ENCODE data around the gene SCFD2.
"Not testable (repeated sequence)": the region's sequence is repeated elsewhere in the genome, so short reads cannot be mapped to it uniquely, and the experiment has no call there.

Gene SCFD2

GRCh38 chr4:53185869-53186585 lies 179.8 kb downstream of the SCFD2 start:
- no peak for DNase-seq

- no peak for DNase-seq
Measured at GRCh38 chr4:53183754-53184153, 182.1 kb downstream of the SCFD2 start.

DNA sequence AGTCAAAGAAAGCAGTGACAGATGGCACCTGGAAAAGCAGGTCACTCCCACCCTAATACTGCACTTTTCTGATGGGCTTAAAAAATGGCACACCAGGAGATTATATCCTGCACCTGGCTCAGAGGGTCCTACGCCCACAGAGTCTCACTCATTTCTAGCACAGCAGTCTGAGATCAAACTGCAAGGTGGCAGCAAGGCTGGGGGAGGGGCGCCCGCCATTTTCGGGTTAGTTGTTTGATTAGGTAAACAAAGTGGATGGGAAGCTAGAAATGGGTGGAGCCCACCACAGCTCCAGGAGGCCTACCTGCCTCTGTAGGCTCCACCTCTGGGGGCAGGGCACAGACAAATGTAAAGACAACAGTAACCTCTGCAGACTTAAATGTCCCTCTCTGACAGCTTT lies 188.1 kb downstream of the SCFD2 start:
- not testable (repeated sequence) for DNase-seq

DNA sequence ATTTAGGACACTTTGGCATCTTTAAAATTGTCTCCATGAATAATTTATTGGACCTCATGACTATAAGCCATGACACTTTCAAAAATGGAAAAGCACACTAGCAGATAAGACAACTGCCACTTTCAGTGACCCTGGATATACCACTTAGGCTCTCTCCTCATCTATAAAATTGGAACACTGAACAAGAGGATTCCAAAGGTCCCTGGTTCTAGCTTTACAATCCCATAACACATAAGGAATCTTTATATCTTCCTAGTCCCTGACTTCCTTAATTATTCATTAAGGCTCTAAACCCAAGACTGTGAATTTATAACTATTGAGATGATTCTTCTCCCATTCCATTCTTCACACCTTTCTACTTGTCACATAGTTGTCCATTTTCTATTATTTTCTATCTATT lies 190.2 kb downstream of the SCFD2 start:
- DNase-seq, result no peak

- DNase-seq, result no peak
Measured at GRCh38 chr4:53174823-53175222, 191.0 kb downstream of the SCFD2 start.

DNA sequence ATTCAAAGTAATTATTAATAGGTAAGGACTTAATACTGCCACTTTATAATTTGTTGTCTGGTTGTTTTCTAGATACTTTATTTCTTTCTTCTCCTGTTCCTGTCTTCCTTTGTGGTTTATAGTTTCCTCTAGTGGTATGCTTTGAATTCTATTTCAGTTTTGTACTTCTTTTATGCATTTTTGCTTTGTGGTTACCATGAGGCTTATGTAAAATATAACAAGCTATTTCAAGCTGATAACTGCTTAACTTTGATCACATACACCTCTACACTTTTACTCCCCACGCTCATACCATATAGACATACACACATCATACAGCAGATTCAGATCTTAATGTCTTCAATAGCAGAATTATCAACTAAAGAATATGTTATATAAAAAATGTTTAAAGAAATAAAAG lies 192.3 kb downstream of the SCFD2 start:
- no peak for DNase-seq

DNA sequence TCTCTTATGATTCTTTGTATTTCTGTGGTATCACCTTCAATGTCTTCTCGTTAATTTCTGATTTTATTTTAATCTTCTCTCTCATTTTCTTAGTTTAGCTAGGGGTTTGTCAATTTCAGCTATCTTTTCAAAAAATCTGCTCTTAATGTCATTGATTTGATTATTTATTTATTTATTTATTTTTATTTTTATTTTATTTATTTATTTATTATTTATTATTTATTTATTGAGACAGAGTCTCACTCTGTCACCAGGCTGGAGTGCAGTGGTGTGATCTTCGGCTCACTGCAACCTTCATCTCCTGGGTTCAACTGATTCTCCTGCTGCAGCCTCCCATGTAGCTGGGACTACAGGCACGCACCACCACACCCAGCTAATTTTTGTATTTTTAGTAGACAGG lies 194.1 kb downstream of the SCFD2 start:
- no peak for DNase-seq

DNA sequence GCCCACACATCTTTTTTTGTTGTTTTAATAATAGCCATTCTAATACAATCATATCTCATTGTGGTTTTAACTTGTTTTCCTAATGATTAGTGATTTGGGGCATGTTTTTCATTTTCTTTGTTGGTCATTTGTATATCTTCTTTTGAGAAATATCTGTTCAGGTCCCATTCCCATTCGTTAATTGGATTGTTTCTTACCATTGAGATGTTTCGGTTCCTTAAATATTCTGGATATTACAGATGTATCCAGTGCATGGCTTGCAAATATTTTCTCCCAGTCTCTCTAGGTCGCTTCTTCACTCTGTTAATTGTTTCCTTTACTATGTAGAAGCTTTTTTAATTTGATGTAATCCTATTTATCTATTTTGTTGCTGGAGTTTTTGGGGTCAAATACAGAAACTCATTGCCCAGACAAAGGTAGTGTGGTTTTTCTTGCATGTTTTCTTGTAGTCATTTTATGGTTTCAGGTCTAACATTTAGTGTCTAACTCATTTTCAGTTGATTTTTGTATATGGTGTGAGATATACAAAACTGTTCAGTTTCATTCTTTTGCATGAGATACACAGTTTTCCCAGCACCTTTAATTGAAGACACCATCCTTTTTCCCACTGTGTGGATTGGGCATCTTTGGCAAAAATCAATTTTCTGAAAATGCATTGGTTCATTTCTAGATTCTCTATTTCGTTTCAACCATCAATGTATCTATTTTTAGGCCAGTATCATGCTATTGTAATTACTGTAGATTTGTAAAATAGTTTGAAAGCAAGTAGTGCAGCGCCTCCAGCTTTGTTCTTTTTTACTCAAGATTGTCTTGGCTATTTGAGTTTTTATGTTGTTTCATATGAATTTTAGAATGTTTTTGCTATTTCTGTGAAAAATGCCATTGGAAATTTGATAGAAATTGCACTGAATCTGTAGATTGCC lies 195.9 kb downstream of the SCFD2 start:
- no peak for DNase-seq

DNA sequence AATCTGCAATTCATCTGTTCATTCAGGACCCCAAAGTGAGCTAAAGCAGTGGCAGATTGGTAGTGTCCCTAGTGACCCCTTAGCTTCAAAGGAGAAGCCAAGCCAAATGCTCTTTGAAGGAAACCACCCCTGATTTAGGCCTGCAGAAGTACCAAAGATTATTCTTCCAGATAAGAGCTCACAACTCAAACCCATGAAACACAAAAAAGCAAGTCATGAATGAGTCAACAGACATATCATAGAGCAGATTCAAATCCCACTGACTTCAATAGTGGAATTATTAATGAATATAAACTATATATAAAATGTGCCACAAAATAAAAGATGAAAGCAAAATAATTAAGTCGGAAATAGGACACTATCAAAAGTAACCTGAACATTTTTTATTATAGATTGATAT lies 197.6 kb downstream of the SCFD2 start:
- DNase-seq, result no peak

DNA sequence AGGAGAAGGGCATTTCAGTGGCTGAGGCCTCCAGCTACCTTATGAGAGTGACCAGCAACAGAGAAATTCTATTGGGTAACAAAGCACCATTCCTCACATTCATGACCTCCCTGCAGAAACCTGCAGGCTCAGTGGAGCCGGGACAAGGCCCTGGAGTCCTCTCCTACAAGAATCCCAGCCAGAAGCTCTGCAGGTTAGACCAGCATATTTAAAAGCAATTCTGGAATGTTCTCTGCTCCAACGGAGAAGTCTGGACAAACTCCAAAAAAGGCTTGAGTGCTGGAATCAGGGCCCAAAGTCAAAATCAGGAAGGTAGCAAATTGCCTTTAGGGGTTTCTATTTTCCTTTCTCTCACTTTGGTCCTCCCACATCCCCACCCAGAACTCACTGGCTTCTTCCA lies 202.9 kb downstream of the SCFD2 start:
- DNase-seq, result no peak

GRCh38 chr4:53161787-53162433 lies 204.0 kb downstream of the SCFD2 start:
- DNase-seq, result no peak

- no peak for DNase-seq
Measured at GRCh38 chr4:53161051-53161786, 204.6 kb downstream of the SCFD2 start.

DNA sequence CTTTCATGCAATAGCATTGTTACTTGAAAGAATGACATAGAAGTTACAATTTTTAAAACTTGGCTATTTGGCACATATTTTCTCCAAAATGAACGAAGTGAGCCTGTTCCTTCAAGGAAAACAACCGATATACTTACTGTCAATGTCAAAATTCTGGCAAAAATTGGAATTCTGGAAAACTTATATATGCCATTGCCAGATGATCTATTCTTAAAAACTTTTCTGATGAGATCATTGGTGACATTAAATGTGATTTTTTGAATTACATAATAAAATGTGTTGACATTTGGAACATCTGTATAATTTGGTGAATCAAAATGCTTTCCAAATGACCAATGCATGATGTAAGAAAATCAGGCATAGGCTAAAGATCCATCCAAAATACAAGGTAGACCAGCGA lies 209.0 kb downstream of the SCFD2 start:
- DNase-seq, result no peak

DNA sequence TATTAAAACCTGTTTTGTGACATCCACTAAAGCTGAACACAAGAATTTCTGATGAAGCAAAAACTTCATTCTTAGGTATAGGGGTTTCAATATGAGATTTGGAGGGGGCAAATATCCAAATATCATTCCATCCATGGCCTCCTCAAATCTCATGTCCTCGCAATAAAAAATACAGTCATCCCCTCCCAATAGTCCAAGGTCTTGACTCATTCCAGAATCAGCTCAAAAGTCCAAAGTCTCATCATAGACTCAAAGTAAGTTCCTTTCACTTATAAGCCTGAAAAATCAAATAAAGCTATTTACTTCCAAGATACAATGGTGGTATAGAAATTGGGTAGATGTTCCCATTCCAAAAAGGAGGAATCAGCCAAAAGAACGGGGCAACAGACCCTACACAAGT lies 213.4 kb downstream of the SCFD2 start:
- no peak for DNase-seq

DNA sequence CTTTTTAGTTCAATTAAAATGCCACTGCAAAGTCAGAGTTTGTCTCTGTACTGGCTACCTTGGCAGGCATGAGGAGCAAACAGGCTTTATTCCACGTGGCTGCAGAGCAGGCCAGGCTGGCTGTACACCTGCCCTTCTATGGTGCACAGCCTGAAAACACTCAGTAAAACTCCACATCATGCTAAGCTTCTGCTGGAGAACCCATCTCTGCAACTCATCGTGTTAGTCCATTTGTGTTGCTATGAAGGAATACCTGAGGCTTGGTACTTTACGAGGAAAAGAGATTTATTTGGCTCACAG lies 214.4 kb downstream of the SCFD2 start:
- no peak for DNase-seq

GRCh38 chr4:53150631-53151488 lies 215.0 kb downstream of the SCFD2 start:
- no peak for DNase-seq

DNA sequence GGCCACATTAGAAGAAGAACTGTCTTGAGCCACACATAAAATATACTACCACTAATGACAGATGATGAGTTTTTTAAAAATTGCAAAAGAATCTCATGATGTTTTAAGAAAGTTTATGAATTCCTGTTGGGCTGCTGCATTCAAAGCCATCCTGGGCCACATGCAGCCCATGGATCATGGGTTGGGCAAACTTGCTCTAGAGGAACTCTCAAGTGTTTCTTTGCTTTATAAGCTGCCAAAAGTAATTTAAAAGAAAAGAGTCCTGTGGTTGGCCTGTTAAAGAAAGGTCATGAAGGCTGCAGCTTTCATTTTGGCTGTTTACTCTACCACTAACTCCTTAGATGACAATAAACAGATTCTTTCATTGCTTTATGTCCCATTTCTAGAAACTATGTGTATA lies 218.2 kb downstream of the SCFD2 start:
- no peak for DNase-seq

DNA sequence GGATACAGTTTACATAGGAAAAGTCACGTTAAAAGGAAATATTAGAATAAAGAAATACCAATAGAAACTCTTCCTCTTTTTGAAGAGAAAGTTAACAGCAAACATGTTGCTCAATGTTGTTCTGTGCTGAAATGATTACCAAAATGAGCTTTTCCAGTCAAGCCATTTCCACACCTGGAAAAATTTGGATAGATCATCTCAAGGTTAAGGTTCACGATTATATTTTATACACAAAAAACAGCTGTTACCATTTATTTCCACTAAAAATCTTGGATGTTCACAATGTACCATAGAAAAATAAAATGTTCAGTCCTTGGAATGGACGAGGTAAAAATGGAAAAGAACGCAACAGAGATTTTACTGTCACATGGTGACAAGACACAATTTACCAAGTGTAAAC lies 218.7 kb downstream of the SCFD2 start:
- DNase-seq, result no peak

GRCh38 chr4:53141308-53141707 lies 224.6 kb downstream of the SCFD2 start:
- no peak for DNase-seq

- not testable (repeated sequence) for DNase-seq
Measured at GRCh38 chr4:53139256-53139655, 226.6 kb downstream of the SCFD2 start.

DNA sequence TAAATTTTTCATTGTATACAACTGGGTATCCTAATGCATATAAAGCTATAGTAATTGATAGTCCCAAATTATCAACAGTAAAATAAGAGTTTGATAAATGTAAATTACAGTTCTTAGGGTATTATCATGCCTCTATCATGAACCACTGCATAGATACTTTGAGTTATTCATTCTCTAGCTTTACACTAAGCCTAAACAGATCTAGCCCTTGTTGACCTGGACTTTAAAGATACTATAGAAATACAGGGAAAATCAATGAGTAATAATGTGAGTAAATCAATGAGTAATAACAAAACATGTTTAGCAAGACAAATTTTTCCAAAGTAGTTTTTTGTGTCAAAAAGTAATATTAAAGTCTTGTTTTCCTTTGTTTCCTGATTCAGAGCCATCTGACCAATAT lies 228.4 kb downstream of the SCFD2 start:
- no peak for DNase-seq

GRCh38 chr4:53136954-53137353 lies 228.9 kb downstream of the SCFD2 start:
- no peak for DNase-seq
